HL-60/S4 treated with phorbol 12-myristate 13-acetate at 8.2 ng/mL for 4 days and 3 days (cell line): Measurements from ENCODE around the gene CXCL5.
"Not testable (repeated sequence)": the region's sequence is repeated elsewhere in the genome, so short reads cannot be mapped to it uniquely, and the experiment has no call there.

Experiments used
- in situ Hi-C: fragments of 300-500 bp; cut with MboI; formaldehyde crosslinking; loops from 2 replicates; pipeline ENCODE4 v1.15.0; 2022; ENCODE audit warnings: low sequenced_read_pairs

Gene CXCL5

GRCh38 chr4:73974352-73974751 lies 24.1 kb downstream of the CXCL5 start:
- in situ Hi-C loops = no loop called here

GRCh38 chr4:73970945-73971344 lies 27.5 kb downstream of the CXCL5 start:
- in situ Hi-C loops = no loop called here

- in situ Hi-C loops = no loop called here
Observed at GRCh38 chr4:73970011-73970410, 28.5 kb downstream of the CXCL5 start.

- in situ Hi-C loops = no loop called here
Observed at GRCh38 chr4:73967866-73968265, 30.6 kb downstream of the CXCL5 start.

GRCh38 chr4:73964862-73965611 lies 33.4 kb downstream of the CXCL5 start:
- in situ Hi-C loops = no loop called here

- in situ Hi-C loops = no loop called here
Observed at GRCh38 chr4:73962724-73963123, 35.8 kb downstream of the CXCL5 start.

- in situ Hi-C loops = not testable (repeated sequence)
Observed at GRCh38 chr4:73959041-73959440, 39.4 kb downstream of the CXCL5 start.

- in situ Hi-C loops = no loop called here
Observed at GRCh38 chr4:73952352-73952751, 46.1 kb downstream of the CXCL5 start.

GRCh38 chr4:73950376-73950920 lies 48.0 kb downstream of the CXCL5 start:
- in situ Hi-C loops = not testable (repeated sequence)

- in situ Hi-C loops = no loop called here
Observed at GRCh38 chr4:73948990-73949706, 49.3 kb downstream of the CXCL5 start.

GRCh38 chr4:73948291-73948690 lies 50.2 kb downstream of the CXCL5 start:
- in situ Hi-C loops = no loop called here

GRCh38 chr4:73947239-73947985 lies 51.1 kb downstream of the CXCL5 start:
- in situ Hi-C loops = no loop called here

- in situ Hi-C loops = no loop called here
Observed at GRCh38 chr4:73945674-73946449, 52.6 kb downstream of the CXCL5 start.
